GM21367 (cell line): Measurements from ENCODE around the gene SLC39A2.
"Not testable (repeated sequence)": the region's sequence is repeated elsewhere in the genome, so short reads cannot be mapped to it uniquely, and the experiment has no call there.

Experiments
- ATAC-seq: cut with Tn5 transposase; IDR thresholded peaks from one replicate; pipeline ENCODE4 v1.9.1; 2021; ENCODE audit not compliant: unreplicated experiment

The SLC39A2 gene

DNA sequence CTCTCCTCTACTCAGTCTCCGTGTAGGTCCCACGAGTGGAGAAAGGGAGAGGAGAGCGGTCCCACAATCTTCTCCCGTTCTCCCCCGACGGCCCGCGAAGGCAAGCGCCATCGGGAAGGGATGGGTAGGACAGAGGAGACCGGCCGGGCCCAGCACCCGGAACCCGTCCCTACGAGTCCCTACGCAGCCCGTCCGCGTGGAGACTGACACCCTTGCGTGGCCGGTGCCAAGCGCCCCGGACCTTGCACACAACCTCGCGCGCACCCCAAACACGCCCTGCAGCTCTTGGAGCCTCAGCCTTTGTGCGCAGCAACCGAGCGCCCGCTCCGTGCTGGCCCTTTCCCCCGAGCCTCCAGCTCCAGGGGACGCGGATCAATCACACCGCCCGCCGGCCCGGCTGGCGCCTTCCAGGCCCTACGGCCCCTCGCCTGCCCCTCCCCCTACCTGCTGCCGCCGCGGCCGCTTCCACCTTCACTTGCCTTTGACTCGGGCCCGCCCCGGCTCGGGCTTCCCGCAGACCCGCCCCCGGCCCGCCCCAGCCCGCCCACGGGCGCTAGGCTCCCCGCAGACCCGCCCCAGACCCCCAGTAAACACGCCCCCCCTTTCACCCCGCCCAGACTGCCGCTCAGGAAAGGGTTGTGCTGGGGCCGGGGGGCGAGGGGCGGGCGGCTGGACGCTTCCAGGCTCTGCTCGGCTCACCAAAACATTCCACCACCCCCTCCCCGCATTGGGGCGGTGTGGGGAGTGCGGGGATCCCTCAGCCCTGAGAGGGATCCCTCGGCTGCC lies 25.7 kb downstream of the SLC39A2 start, which contains the start of gene NDRG2:
Gene NDRG2 (minus strand): TSS at position 477 of the 786 bp plus-strand sequence. CDS start 1,746 bp downstream, outside the sequence.
- ATAC-seq = no peak

DNA sequence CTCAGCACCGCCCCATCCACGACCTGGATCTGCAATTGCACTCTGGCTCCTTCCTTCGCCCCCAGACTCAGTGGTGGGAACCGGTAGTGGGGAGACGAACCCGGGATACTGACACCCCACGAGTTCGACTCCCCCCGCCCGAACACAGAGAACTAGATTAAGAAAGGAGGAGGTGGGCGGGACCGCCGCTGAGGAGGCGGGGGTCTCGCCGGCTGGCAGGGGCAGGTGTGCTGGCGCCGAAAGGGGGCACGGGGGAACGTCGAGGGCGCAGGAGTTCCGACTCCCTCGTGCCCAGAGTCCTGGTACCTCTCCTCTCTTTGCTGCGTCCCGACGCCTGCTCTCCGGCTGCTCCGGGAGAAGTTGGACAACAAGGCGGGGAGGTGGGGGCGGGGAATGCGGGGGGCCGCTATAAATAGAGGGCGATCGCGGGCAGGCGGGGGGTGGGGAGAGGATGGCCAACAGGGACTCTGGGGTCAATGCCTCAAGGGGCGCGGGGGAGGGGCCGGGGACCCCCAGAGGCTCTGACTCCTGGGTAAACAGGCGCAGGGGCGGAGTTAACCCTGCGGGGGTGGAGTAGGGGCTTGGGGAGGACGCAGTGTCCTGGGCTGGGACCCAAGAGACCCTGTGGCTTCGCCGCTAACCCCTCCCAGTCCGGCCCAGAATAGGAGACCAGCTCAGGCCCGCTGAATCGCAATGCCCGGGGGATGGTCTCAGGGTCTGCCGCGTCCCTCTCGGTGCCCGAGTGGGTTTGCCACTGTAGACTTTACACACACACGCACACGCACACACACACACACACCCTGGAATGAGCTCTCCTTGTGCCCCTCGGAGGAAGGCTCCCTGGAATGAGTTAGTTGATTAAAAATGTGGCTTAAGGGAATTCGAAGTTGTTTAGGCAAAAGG lies 26.5 kb downstream of the SLC39A2 start:
- ATAC-seq = no peak

- no peak for ATAC-seq
These were observed 27.3 kb downstream of the SLC39A2 start for GRCh38 chr14:21026274-21026987.

DNA sequence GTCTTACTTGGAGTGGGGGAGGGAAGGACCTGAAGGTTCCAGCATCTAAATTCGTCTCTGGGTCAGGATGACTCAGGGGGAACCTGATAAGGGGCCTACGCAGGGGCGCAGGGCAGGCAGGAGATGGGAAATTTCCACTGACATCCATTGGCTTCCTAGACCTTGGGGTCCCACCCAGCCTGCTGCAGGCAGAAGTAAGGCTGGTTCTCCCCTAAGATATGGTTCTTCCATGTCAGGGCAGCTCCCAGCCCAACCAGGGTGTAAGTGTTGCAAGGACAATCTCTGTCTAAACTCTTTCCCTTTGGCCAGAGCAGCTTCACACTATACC lies 27.9 kb downstream of the SLC39A2 start:
- ATAC-seq = no peak

- no peak for ATAC-seq
These were observed 30.8 kb downstream of the SLC39A2 start, which contains the start of gene TPPP2 for GRCh38 chr14:21029917-21030316. TSS of gene TPPP2 (plus strand) at chr14:21030217. CDS start at chr14:21030582, 365 bp downstream.

DNA sequence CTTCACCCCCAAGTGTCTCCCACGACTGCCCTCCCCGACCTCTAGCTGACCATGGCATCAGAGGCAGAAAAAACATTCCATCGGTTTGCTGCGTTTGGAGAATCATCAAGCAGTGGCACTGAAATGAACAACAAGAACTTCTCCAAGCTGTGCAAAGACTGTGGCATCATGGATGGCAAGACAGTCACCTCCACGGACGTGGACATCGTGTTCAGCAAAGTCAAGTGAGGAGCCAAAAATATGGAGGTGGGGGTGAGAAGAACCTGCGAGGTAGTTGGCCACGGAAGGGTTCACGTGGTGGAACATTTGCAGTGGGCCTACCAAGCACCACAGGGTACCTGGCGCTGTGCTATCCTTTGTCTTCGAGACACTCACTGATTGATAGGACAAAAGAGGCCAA lies 31.4 kb downstream of the SLC39A2 start:
- ATAC-seq = no peak

DNA sequence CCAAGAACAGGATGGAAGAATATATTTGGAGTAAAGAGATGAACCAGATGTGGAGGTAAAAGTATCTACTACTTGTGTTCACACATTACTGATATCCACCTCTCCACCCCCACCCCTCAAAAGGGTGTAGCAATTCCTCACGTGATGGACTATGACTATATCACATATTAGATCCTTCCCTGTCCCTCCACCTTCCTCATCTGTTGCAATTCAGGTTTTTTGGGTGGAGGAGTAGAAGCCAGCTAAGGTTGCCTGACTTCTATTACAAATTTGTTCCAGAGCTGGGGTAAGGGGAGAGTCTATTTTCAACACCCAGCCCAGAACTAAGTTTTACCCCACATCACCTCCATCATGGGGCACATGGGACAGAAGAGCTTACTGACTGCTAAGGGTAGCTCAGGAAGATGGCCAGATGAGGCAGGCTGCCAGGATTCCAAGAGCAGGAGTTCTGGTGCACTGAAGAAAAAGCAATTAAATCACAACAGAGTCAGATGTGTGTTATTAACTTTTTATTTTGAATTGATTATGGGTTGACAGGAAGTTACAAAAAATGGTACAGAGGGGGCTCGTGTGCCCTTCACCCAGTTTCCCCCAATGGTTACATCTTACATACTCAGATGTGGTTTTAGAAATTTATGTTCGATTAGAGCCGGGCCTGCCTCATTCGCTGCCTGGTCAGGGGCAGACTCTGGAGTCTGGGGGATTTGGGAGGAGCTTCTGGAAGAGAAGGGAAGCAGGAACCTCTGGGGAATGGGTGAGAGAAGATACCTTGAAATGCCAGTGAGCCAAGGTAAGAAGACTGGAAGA lies 33.4 kb downstream of the SLC39A2 start:
- ATAC-seq = no peak

DNA sequence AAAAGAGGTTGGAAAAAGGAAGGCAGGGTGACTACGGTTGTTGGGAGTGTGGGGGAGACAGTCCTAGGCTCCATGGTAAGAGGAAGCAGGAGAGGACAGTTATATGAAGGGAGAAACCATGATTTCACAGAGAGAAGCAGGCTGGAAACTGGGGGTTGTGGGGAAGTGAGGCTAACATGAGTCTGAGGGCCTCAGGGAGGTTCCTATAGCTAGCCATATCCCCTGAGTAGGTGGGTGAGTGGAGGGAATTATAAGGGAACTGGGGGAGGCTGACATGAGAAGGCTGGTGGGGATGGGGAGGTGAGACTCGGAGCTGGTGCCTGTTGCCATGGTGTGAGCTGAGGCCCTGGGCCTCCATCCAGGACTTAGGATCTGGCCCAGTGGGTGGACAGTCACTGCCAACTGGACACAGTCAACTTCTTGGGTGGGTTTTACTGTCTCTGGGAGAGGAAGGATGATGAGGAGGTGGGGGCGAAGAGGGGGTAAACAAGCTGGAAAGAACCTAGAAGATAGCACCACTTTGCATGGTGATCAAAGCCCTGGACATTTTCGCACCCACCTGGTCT lies 34.1 kb downstream of the SLC39A2 start:
- no peak for ATAC-seq

GRCh38 chr14:21034707-21035106 lies 35.6 kb downstream of the SLC39A2 start, which contains the start of gene RNASE13:
TSS of gene RNASE13 (minus strand) at chr14:21034807. CDS start at chr14:21034288, 519 bp downstream.
- ATAC-seq = no peak

DNA sequence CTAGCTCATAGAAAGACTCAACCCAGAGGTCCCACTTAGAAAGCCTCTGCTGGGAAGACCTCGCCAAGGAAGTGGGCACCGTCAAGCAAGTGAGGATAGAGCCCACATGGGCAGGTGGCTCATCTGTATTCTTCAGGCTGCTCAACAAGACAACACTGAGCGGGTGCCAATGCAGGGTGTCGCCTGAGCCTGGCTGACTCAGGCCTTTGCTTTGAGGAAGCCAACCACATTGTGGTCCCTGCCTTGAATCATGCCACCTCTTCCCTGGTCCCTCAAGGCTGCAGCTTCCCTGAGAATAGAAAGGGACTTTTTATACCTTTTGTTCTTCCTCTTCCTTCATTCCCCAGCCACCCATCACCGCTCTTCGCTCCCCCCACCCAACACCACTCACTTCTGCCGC lies 37.7 kb downstream of the SLC39A2 start:
- no peak for ATAC-seq

- no peak for ATAC-seq
These were observed 38.1 kb downstream of the SLC39A2 start for GRCh38 chr14:21037156-21037555.

GRCh38 chr14:21038441-21039422 lies 39.6 kb downstream of the SLC39A2 start:
- ATAC-seq = no peak

- no peak for ATAC-seq
These were observed 40.7 kb downstream of the SLC39A2 start for GRCh38 chr14:21039585-21040369.

DNA sequence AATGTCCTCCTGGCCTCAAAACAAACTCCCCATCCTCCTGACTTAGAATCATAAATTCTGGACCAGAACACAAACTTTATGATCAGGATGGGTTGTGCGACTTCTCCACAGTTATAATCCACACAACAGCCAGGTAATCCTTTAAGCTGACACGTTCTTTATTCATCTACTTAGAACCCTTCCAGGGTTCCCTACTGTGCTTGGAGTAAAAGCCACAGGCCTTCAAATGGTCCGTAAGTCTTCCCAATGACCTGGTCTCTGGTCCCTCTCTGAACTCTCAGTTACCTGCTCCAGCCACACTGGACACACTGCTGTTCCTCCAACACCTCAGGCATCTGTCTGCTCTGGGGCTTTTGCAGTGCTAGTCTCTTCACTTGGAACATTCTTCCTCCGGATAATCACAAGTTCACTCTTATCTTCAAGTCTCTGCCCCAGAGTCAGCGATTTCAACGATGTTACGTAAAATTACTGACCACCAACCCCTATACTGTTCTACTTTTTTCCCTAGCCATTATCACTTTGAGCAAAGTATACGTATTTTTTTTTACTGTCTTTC lies 41.4 kb downstream of the SLC39A2 start:
- ATAC-seq = no peak

GRCh38 chr14:21040941-21041340 lies 41.8 kb downstream of the SLC39A2 start:
- ATAC-seq = not testable (repeated sequence)

DNA sequence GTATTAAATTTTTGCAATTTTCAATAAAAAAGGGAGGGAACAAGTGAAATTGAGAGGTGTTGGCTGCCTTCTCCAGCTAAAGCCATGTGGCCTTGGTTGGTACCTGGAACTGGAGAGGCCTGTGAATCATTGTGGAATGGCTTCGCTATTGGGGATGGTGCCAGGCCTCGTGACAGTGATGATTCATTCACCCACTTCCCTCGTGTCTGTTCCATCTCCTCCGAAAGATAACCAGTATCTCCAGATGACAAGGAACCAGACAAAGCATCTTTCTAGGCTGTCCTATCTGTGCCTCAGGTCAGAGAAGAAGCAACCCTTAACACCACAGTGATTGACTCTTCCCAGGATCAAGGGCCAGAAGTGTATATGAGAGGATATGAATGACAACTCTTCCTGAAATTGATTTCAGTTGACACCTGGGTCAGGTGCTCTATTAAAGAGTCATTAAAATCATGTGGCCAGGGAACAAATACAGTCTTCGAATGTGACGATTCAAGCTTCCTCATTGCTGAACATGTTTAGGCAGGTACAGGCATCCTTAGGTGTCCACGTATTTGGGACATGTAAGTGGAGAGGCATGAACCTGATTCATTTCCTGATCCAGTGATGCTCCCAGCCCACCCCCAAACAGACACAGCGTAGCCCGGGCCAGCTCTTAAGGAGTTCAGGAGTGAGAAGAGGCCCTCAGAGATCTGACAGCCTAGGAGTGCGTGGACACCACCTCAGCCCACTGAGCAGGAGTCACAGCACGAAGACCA lies 42.8 kb downstream of the SLC39A2 start, which contains the start of gene RNASE7:
Gene RNASE7 (plus strand): TSS at position 687 of the 758 bp plus-strand sequence. CDS start 631 bp downstream, outside the sequence.
- ATAC-seq = no peak

DNA sequence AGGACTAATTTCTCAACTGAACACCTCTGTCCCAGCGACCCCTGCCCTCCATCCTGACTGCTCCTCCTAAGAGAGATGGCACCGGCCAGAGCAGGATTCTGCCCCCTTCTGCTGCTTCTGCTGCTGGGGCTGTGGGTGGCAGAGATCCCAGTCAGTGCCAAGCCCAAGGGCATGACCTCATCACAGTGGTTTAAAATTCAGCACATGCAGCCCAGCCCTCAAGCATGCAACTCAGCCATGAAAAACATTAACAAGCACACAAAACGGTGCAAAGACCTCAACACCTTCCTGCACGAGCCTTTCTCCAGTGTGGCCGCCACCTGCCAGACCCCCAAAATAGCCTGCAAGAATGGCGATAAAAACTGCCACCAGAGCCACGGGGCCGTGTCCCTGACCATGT lies 43.8 kb downstream of the SLC39A2 start:
- ATAC-seq = no peak
